Measurements from ENCODE around the gene GAS7. TPM values are rescaled to one million over a fixed set of nuclear protein-coding genes. Genes with fewer than 3 reads are reported as not detected.

The GAS7 gene
- total and polyA plus RNA-seq, 2 of the 13 experiments (the other 11 are each of a cell fraction or from before 2014, with no cell fraction given), result 1.0 to 5.2 TPM

DNA sequence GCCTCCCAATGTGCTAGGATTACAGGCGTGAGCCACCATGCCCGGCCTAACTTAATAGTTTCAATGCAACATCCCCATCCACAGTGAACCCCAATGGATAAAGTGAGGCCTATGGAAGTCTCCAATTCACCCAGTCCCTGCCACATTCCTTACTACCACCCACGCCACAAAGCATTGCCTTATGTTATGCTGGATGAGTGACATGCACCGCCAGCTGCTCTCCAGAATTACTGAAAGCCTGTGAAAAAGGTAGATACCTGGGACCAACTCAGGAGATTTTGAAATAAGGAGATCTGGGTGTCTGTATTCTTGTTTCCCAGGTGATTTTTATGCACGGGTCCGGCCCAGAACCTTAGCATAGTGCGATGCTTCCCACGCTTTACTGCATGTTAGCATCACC, 16.9 kb upstream of the GAS7 start:
- H3K79me2 ChIP-seq (ENCODE audit: insufficient read depth, low read length), result no peaks in the 10 kb centered on the region
- intact Hi-C loops (cut with micrococcal nuclease; ENCODE audit: unreplicated experiment), result no loop called here
- no peaks in the 10 kb centered on the region for H3K9me3 ChIP-seq (ENCODE audit: low read length)
- H3K27ac ChIP-seq (ENCODE audit: extremely low read length, insufficient read depth, low read length), result no peak overlapping the region
- H3K9ac ChIP-seq (ENCODE audit: insufficient read depth, low read depth, low read length), result no peak overlapping the region
- ChIA-PET POLR2A (no interaction called here), CTCF (ENCODE audit: low intra/inter-chr PET ratio, low total read pairs) (no interaction called here)
- H3K4me3 ChIP-seq (replicated peaks in 1 of 3; ENCODE audit: insufficient read depth in 1 of 3, low read depth in 2 of 3, low read length in 3 of 3), result no peak overlapping the region
- no TSS peak for BruUV-seq (replicated peaks)
- H3K4me2 ChIP-seq (ENCODE audit: low read depth, low read length), result no peak overlapping the region
- FAIRE-seq (no peak), DNase-seq (ENCODE audit: low spot score) (no peak), ATAC-seq (no peak)
- in situ Hi-C loops (cut with HindIII; ENCODE audit: extremely low pct_ligation_motif_present, low pct_unique_long_range_greater_than_20kb), result loop anchor here (25.0 kb wide), 1 partner anchor 103 kb away; no protein-coding TSS in a partner anchor
- 38% methylated on average over 8 of the region's 8 CpGs for WGBS (ENCODE audit: low lambda C conversion rate)
- no peak overlapping the region for H2AFZ ChIP-seq (ENCODE audit: low read length)
- no peaks in the 10 kb centered on the region for H3K4me1 ChIP-seq (ENCODE audit: insufficient read depth, low read length)
- no peaks in the 10 kb centered on the region for H4K20me1 ChIP-seq (ENCODE audit: insufficient read depth, low read length)
- peaks cover 0 to 6% of the 10 kb centered on the region in 2 experiments; a peak in 2 of 5 replicates for H3K27me3 ChIP-seq (ENCODE audit: control insufficient read depth in 1 of 2, insufficient read depth in 2 of 2, low read length in 2 of 2)
- TF ChIP-seq ZBTB38 (CRISPR knock-in tag; IDR thresholded peaks at IDR 0.05), result no peak
- TF ChIP-seq TP53 (CRISPR knock-in tag; conservative IDR thresholded peaks at IDR 0.05), result no peak
- TF ChIP-seq ZNF83 (CRISPR knock-in tag; IDR thresholded peaks at IDR 0.05; ENCODE audit: borderline replicate concordance), result no peak
- TF ChIP-seq, protein P1, sequence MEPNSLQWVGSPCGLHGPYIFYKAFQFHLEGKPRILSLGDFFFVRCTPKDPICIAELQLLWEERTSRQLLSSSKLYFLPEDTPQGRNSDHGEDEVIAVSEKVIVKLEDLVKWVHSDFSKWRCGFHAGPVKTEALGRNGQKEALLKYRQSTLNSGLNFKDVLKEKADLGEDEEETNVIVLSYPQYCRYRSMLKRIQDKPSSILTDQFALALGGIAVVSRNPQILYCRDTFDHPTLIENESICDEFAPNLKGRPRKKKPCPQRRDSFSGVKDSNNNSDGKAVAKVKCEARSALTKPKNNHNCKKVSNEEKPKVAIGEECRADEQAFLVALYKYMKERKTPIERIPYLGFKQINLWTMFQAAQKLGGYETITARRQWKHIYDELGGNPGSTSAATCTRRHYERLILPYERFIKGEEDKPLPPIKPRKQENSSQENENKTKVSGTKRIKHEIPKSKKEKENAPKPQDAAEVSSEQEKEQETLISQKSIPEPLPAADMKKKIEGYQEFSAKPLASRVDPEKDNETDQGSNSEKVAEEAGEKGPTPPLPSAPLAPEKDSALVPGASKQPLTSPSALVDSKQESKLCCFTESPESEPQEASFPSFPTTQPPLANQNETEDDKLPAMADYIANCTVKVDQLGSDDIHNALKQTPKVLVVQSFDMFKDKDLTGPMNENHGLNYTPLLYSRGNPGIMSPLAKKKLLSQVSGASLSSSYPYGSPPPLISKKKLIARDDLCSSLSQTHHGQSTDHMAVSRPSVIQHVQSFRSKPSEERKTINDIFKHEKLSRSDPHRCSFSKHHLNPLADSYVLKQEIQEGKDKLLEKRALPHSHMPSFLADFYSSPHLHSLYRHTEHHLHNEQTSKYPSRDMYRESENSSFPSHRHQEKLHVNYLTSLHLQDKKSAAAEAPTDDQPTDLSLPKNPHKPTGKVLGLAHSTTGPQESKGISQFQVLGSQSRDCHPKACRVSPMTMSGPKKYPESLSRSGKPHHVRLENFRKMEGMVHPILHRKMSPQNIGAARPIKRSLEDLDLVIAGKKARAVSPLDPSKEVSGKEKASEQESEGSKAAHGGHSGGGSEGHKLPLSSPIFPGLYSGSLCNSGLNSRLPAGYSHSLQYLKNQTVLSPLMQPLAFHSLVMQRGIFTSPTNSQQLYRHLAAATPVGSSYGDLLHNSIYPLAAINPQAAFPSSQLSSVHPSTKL (CRISPR knock-in tag; IDR thresholded peaks at IDR 0.05), result no peak
- no peak for TF ChIP-seq BHLHE40 (IDR thresholded peaks at IDR 0.05; ENCODE audit: low read length)
- no peak for TF ChIP-seq LCORL (IDR thresholded peaks at IDR 0.05)
- no peak for TF ChIP-seq LCORL (CRISPR knock-in tag; IDR thresholded peaks at IDR 0.05)
- TF ChIP-seq PHB2 (IDR thresholded peaks at IDR 0.05; ENCODE audit: partially characterized antibody), result no peak
- no peak for TF ChIP-seq ETV5 (CRISPR knock-in tag; IDR thresholded peaks at IDR 0.05; ENCODE audit: borderline replicate concordance)
- TF ChIP-seq, protein P2, sequence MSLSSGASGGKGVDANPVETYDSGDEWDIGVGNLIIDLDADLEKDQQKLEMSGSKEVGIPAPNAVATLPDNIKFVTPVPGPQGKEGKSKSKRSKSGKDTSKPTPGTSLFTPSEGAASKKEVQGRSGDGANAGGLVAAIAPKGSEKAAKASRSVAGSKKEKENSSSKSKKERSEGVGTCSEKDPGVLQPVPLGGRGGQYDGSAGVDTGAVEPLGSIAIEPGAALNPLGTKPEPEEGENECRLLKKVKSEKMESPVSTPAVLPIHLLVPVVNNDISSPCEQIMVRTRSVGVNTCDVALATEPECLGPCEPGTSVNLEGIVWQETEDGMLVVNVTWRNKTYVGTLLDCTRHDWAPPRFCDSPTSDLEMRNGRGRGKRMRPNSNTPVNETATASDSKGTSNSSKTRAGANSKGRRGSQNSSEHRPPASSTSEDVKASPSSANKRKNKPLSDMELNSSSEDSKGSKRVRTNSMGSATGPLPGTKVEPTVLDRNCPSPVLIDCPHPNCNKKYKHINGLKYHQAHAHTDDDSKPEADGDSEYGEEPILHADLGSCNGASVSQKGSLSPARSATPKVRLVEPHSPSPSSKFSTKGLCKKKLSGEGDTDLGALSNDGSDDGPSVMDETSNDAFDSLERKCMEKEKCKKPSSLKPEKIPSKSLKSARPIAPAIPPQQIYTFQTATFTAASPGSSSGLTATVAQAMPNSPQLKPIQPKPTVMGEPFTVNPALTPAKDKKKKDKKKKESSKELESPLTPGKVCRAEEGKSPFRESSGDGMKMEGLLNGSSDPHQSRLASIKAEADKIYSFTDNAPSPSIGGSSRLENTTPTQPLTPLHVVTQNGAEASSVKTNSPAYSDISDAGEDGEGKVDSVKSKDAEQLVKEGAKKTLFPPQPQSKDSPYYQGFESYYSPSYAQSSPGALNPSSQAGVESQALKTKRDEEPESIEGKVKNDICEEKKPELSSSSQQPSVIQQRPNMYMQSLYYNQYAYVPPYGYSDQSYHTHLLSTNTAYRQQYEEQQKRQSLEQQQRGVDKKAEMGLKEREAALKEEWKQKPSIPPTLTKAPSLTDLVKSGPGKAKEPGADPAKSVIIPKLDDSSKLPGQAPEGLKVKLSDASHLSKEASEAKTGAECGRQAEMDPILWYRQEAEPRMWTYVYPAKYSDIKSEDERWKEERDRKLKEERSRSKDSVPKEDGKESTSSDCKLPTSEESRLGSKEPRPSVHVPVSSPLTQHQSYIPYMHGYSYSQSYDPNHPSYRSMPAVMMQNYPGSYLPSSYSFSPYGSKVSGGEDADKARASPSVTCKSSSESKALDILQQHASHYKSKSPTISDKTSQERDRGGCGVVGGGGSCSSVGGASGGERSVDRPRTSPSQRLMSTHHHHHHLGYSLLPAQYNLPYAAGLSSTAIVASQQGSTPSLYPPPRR (CRISPR knock-in tag; IDR thresholded peaks at IDR 0.05; ENCODE audit: borderline replicate concordance), result no peak
- no peaks in the 10 kb centered on the region for H3K36me3 ChIP-seq (replicated peaks in 1 of 2; ENCODE audit: control insufficient read depth in 1 of 2, insufficient read depth in 2 of 2, low read length in 2 of 2)
